Fibroblast of lung (primary cell): ENCODE results near the gene DAGLA.

Experiments used
- CTCF ChIP-seq, 2 donors: IDR thresholded peaks in 1 of 2; conservative IDR thresholded peaks in 1 of 2; 1 replicate in 1 of 2; 2 replicates in 1 of 2; pipeline ENCODE4 v1.5.1; 2011 to 2012; ENCODE audit warnings: low read length in 2 of 2, control low read depth in 1 of 2, inconsistent platforms in 1 of 2, low read depth in 1 of 2, mild to moderate bottlenecking in 1 of 2
- EZH2 ChIP-seq: IDR thresholded peaks from 2 replicates; pipeline ENCODE4 v1.5.1; 2012; ENCODE audit warnings: low read length, control low read depth, mild to moderate bottlenecking; ENCODE audit errors: missing control alignments

DNA sequence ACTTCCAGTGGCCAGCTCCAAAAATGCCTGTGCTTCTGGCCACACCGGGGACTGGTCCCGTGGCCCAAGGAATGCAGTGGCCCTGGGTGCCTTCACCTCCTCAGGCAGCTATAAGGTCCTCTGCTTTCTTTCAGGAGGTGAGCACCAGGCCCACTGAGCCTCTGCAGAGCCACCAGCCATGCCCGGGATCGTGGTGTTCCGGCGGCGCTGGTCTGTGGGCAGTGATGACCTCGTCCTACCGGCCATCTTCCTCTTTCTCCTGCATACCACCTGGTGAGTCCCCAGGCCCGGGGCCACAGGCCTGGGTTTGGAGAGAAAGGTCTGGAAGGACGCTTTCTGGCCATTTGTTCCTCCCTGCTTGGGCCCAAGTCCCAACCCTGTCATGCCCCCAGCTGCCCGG, 39.8 kb downstream of the DAGLA start:
- TF ChIP-seq CTCF (conservative IDR thresholded peaks at IDR 0.05 in 1 of 2, IDR thresholded peaks at IDR 0.05 in 1 of 2; ENCODE audit: low read depth in 1 of 2, low read length in 2 of 2), result no peak
- TF ChIP-seq EZH2, result no peak
